Testis (tissue), 3 donors: ENCODE data around the gene TRAF7. TPM values are rescaled to one million over a fixed set of nuclear protein-coding genes. Genes with fewer than 3 reads are reported as not detected.

ENCODE experiments used
- DNase-seq: peaks from one replicate; pipeline ENCODE4 v3.0.0-alpha.2; 2019
- H3K27ac ChIP-seq, 2 donors: fragments of 200-600 bp; sonication (generic); one replicate each; pipeline ENCODE4 v1.5.1; 2019
- H3K27me3 ChIP-seq: fragments of 200-600 bp; sonication (generic); one replicate; pipeline ENCODE4 v1.5.1; 2019
- H3K36me3 ChIP-seq: fragments of 200-600 bp; sonication (generic); one replicate; pipeline ENCODE4 v1.5.1; 2017; ENCODE audit warnings: low read depth; ENCODE audit errors: missing control alignments
- H3K4me1 ChIP-seq: fragments of 200-600 bp; sonication (generic); one replicate; pipeline ENCODE4 v1.5.1; 2019
- H3K4me3 ChIP-seq, 2 donors: fragments of 200-600 bp; sonication (generic); one replicate each; pipeline ENCODE4 v1.5.1; 2017 to 2019
- H3K9me3 ChIP-seq: fragments of 200-600 bp; sonication (generic); one replicate; pipeline ENCODE4 v1.5.1; 2017
- POLR2A ChIP-seq: fragments of 450-650 bp; IDR thresholded peaks from one replicate; pipeline ENCODE4 v1.6.1; 2017; ENCODE audit warnings: antibody characterized with exemption, mild to moderate bottlenecking, moderate library complexity
- WGBS, 2 donors: methylation state at CpG; one replicate each; pipeline ENCODE4 v1.1.5; 2018; 5-methylcytosine and 5-hydroxymethylcytosine counted together
- intact Hi-C: fragments of 100-400 bp; cut with DNase I; formaldehyde crosslinking; loops from one replicate; pipeline ENCODE4 v1.15.1; 2023; ENCODE audit warnings: low total_unique reads
- polyA plus RNA-seq: library from polyadenylated mRNA; stranded (reverse); fragments of 350-450 nt; fragmentation: Illumina TruSeq; extraction: RNeasy Lipid Tissue Mini Kit (QIAGEN cat#74804); gene quantifications from one replicate; pipeline ENCODE4 v1.2.3, GENCODE V29; 2014; ENCODE audit warnings: low read depth, low replicate concordance; ENCODE audit not compliant: insufficient read depth
- total RNA-seq, 2 donors: library from RNA; depleted of rRNA; stranded (reverse); fragments of >200 nt; gene quantifications; one replicate each; pipeline ENCODE4 v1.2.3, GENCODE V29; 2016
- TF ChIP-seq, protein P1 (sequence below), 3 experiments: fragments of 450-650 bp in 2 of 3; fragments of 200-600 bp in 1 of 3; sonication (generic) in 1 of 3; IDR thresholded peaks; one replicate each; pipeline ENCODE4 v1.5.1; 2016 to 2019; ENCODE audit warnings: antibody characterized with exemption in 3 of 3, mild to moderate bottlenecking in 2 of 3, moderate library complexity in 1 of 3

The TRAF7 gene
- total and polyA plus RNA-seq, 3 donors from 2014 or later: 36.0 to 46.1 (median 44.6) TPM

DNA sequence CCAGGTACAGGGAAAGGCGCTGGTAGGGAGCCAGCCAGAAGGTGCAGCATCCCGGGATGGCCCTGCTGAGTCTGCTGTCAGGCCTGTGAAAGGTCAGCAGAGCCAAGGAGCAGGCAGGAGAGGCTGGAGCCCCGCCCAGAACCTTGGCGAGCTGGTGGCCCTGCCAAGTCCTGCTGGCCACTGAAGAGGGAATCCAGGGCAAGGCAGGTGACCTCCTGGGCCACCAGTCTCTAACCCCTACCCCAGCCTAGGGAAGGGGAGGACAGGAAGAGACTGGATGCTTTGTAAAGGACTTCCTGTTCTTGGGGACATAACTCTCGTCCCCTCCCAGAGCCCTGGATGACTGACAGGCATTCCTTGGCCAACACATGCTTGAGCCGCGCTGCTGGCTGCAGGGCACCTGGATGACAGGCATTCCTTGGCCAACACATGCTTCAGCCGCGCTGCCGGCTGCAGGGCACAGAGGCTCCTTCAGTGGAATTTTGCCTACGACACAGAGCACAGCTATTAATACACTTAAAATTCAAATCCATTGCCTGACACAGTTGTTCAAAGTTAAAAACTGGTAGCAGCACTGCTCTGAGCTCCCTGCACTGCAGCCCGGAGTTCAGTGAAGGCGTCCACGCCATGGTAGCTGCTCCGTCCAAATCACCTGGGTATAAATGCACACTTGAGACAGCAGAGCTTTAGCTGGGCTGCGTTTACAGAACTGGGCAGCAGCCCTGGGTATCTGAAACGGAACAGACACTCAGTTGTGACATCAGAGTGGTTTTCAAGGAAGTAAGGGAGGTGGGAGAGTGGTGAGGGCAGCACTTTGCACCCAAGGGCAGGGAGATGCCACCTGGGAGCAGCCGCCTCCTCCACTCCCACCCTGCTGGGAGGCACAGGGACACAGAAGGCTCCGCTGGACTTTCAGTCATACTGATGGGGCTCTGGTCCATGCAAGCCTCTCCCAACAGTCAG, 57.1 kb downstream of the TRAF7 start:
- peak overlapping the region; percentile 25 to 50 for H3K27ac ChIP-seq
- H3K4me3 ChIP-seq: no peak overlapping the region
- no peaks in the 10 kb centered on the region for H3K9me3 ChIP-seq
- H3K4me1 ChIP-seq: peaks cover 40% of the 10 kb centered on the region
- WGBS, 2 donors: 57 to 61% methylated on average over 16 to 19 of the region's 19 CpGs
- intact Hi-C loops: no loop called here
- no peak for TF ChIP-seq POLR2A
- TF ChIP-seq, protein P1, sequence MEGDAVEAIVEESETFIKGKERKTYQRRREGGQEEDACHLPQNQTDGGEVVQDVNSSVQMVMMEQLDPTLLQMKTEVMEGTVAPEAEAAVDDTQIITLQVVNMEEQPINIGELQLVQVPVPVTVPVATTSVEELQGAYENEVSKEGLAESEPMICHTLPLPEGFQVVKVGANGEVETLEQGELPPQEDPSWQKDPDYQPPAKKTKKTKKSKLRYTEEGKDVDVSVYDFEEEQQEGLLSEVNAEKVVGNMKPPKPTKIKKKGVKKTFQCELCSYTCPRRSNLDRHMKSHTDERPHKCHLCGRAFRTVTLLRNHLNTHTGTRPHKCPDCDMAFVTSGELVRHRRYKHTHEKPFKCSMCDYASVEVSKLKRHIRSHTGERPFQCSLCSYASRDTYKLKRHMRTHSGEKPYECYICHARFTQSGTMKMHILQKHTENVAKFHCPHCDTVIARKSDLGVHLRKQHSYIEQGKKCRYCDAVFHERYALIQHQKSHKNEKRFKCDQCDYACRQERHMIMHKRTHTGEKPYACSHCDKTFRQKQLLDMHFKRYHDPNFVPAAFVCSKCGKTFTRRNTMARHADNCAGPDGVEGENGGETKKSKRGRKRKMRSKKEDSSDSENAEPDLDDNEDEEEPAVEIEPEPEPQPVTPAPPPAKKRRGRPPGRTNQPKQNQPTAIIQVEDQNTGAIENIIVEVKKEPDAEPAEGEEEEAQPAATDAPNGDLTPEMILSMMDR (IDR thresholded peaks at IDR 0.05): no peak
- no peaks in the 10 kb centered on the region for H3K36me3 ChIP-seq
- no peaks in the 10 kb centered on the region for H3K27me3 ChIP-seq
- peak; percentile 46 for DNase-seq

DNA sequence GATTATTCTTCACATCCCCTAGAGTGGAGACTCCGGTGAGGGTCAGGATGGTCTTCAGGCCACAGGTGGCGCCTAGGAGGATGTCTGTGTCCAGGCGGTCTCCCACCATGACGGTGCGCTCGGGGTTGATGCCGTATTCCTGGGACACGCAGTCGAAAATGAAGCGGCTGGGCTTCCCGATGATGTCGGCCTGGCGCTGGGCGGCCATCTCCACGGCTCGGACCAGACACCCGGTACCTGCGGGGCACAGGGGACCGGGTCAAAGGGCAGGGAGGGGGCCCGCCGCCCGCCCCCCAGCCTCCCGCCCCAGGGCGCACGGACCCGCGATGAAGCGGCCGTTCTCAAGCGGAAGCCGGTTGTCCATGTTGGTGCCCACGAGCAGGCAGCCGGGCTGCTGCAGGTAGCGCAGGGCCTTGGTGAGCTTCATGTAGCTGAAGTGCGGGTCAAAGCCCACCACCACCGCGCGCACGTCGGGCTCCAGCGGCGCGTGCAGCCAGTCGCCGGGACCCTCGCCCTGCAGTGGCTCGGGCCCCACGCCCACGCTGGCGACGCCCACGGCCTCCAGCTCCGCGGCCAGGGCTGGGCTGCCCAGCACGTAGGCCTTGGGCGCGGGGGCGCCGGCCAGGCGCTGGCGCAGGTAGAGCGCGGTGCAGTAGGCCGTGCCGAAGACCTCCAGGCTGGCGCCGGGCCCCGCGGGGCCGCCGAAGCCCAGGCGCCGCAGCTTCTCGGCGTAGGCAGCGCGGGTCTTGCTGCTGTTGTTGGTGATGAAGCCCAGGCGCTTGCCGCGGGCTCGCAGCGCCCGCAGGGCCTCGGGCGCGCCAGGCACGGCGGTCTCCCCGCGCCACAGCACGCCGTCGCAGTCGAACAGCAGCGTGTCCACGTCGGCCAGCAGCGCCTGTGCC, 58.5 kb downstream of the TRAF7 start:
- intact Hi-C loops: no loop called here
- 1% methylated on average over 19 to 34 of the region's 98 CpGs for WGBS, 2 donors
- no peak for DNase-seq
- Histone ChIP-seq H3K4me3 (peak overlapping the region; percentile 65 to 67), H3K4me1 (peaks cover 40% of the 10 kb centered on the region), H3K27me3 (no peaks in the 10 kb centered on the region), H3K36me3 (no peaks in the 10 kb centered on the region), H3K9me3 (no peaks in the 10 kb centered on the region), H3K27ac (peak overlapping the region; percentile 45 to 76)
- TF ChIP-seq, protein P1 (IDR thresholded peaks at IDR 0.05): no peak
- TF ChIP-seq POLR2A: no peak

DNA sequence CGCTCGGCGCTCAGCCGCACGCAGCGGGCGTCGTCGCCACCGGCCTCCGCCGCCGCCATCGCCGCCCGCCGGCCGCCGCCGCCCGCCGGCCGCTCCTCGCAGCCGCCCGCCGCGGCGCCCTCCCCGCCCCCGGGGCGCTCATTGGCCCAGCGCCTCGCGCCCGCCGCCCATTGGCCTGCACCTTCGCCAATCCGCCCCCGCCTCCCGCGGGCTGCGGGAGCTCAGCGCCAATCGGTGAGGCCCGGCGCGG, 59.1 kb downstream of the TRAF7 start, which contains the start of gene PGP:
Gene PGP (minus strand): TSS at position 122 of the 250 bp plus-strand sequence. CDS start 63 bp downstream, at position 59.
- H3K27ac ChIP-seq: peak within 1 kb of the TSS; percentile 61 to 91
- H3K9me3 ChIP-seq: no peaks in the 10 kb centered on the region
- intact Hi-C loops: no loop called here
- no peaks in the 10 kb centered on the region for H3K27me3 ChIP-seq
- WGBS, 2 donors: 3% methylated on average over 8 of the region's 48 CpGs; no CpG with 5 or more reads in 1 of the 2 donors
- no peak for DNase-seq
- peak within 1 kb of the TSS; percentile 65 to 67 for H3K4me3 ChIP-seq
- peaks cover 38% of the 10 kb centered on the region for H3K4me1 ChIP-seq
- H3K36me3 ChIP-seq: no peaks in the 10 kb centered on the region
- no peak for TF ChIP-seq POLR2A
- TF ChIP-seq, protein P1 (IDR thresholded peaks at IDR 0.05): no peak

DNA sequence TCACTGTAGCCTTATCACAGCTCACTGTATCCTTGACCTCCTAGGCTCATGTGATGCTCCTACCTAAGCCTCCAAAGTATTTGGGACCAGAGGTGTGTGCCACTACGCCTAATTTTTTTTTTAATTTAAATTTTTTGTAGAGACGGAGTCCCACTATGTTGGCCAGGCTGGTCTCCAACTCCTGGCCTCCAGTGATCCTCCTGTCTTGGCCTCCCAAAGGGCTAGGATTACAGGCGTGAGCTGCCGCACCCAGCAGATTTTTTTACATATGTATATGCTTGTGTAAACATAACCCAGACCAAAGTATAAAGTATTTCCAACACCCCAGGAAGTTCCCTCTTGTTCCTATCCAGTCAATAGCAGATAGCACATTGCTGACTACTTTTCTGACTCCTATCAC, 60.7 kb downstream of the TRAF7 start:
- H3K27ac ChIP-seq: no peak overlapping the region
- DNase-seq: no peak

More for the DNA sequence above, 60.7 kb downstream of the TRAF7 start:
- Histone ChIP-seq H3K36me3 (no peaks in the 10 kb centered on the region), H3K4me3 (no peak overlapping the region), H3K27me3 (no peaks in the 10 kb centered on the region), H3K4me1 (peaks cover 22% of the 10 kb centered on the region), H3K9me3 (no peaks in the 10 kb centered on the region)
- intact Hi-C loops: no loop called here
- 94 to 96% methylated on average over 4 of the region's 4 CpGs for WGBS, 2 donors
- TF ChIP-seq, protein P1 (IDR thresholded peaks at IDR 0.05): no peak
- no peak for TF ChIP-seq POLR2A
